Limb (tissue), 2 donors: ENCODE results near the gene CD69.

Experiments used
- DNase-seq, 2 donors: peaks; one replicate each; pipeline ENCODE4 v3.0.0-alpha.2; 2016; ENCODE audit errors: extremely low spot score in 2 of 2

Gene CD69

GRCh38 chr12:9760699-9761418, at the start of gene CD69:
CD69 (minus strand) TSS chr12:9760901; CDS start chr12:9760820, 81 bp downstream.
- no peak for DNase-seq

- DNase-seq = no peak
Measured at GRCh38 chr12:9809866-9810265, 49.2 kb upstream of the CD69 start.

DNA sequence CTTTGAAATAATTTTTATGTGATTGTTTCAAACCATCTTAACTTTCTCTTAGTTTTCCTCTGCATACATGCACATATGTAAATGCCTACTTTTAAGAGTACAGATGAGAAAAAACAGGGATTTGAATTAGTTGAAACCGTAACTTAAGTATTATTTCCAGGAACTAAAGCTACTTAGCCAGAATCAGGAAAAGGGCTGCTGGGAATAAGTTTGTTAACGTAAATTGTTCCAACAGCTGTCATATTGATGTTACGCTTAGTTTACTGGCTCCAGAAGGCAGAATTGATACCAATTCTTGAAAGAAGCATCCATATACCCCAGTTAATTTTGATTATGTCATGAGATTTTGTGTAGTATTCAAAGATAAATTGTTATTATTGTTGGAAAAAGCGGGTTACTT, 48.6 kb upstream of the CD69 start:
- DNase-seq = peak in 1 of 2 donors; percentile 51

DNA sequence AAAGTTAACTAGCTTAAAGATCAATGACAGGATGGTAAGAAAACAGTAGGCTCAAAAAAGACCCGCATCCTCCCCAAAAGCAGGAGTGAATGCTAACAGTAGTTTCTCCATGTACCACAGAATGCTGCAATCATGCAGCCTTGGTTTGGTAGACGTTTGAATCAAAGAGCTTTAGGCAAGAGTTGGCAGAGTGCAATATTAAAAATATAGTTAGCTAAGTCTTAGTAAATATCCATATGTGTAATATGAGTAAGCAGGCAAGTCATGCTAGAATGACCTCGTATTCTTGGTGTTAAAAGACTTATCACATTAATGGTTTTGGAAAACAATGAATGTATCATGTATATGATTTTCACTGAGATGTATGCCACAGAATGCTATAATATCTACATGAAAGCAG, 47.8 kb upstream of the CD69 start:
- no peak for DNase-seq

DNA sequence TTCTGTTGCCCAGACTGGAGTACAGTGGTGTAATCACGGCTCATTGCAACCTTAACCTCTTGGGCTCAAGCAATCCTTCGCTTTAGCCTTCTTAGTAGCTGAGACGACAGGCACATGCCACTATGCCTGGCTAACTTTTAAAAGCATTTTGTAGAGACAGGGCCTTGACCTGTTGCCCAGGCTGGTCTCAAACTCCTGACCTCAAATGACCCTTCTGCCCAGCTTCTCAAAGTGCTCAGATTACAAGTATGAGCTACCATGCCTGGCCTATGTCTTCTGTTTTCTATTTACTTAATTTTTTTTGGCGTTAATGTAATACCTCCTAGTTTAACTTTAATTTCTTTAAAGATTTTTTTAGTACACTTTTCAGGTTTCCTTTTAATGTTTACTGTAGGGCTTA, 46.0 kb upstream of the CD69 start:
- no peak for DNase-seq

DNA sequence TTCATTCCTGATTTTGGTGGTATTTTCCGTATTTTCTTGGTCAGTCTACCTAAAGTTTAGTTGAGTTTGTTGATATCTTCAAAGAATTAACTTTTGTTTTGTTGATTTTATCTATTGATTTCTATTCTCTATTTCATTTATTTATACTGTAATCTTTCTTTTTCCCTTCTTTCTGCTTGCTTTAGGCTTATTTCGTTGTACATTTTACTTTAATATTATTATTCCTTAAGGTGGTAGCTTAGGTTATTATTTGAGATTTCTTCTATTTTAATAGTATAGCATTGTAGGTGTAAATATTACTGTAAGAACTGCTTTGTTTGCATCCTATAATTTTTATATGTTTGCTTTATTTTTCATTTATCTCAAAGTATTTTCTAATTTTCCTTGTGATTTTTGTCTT, 45.2 kb upstream of the CD69 start:
- DNase-seq = no peak

DNA sequence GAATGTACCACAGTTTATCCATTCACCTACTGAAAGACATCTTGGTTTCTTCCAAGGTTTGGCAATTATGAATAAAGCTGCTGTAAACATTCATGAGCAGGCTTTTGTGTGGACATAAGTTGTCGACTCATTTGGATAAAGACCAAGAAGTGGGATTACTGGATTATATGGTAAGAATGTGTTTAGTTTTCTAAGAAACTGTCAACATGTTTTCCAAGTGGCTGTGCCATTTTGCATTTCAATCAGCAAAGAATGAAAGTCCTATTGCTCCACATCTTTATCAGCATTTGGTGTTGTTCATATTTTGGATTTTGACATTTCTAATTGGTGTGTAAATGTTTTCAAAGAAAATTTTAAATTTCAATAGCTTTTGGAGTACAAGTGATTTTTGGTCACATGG, 39.3 kb upstream of the CD69 start:
- DNase-seq = no peak

- no peak for DNase-seq
Measured at GRCh38 chr12:9797722-9798619, 37.3 kb upstream of the CD69 start.

- DNase-seq = no peak
Measured at GRCh38 chr12:9796971-9797370, 36.3 kb upstream of the CD69 start.

- DNase-seq = no peak
Measured at GRCh38 chr12:9796346-9796745, 35.6 kb upstream of the CD69 start.

DNA sequence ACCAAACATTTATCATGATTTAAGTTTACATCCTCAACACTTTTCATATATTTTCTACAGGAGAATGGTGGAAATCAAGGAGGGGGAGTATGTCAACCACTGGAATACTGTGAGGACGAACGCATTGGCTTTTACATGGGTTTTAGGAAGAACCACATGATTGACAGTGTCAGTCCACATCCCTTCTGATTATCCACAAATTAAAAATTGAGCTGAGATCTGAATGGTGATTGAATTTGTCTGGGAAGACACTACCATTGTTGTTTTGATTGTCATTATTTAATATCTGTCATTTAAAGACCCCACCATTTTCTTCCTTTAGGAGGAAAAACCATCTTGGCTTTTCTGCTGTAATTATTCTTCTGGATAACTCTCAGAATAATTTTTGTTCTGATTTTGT, 35.2 kb upstream of the CD69 start:
- DNase-seq = no peak

DNA sequence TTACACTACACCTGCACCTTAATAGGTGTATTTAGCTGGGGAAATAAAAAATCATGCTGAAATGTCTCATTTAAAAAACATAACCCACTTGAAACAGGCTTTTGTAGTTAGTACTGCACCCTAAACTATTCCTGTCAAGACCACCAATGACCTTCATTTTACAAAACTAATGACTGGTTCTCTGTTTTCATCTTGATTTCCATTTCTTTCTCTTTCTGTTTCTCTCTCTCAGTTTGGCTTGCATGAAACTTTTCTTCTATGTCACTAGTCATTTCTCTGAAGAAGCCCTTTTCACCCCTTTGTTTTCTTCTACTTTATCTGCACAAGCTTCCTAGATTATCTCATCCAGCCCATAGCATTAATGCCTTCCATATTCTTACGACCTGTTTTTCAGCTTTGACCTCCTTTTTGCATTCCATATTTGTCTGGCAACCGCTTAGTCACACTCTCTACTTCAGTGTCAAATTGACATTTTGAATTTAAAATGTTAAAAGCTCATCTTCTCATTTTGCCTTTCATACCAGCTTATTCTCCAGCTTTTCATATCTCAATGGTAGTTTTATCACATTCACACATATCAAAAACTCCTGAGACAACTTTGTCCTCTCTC, 33.9 kb upstream of the CD69 start:
- no peak for DNase-seq

- no peak for DNase-seq
Measured at GRCh38 chr12:9793779-9794395, 33.2 kb upstream of the CD69 start.

DNA sequence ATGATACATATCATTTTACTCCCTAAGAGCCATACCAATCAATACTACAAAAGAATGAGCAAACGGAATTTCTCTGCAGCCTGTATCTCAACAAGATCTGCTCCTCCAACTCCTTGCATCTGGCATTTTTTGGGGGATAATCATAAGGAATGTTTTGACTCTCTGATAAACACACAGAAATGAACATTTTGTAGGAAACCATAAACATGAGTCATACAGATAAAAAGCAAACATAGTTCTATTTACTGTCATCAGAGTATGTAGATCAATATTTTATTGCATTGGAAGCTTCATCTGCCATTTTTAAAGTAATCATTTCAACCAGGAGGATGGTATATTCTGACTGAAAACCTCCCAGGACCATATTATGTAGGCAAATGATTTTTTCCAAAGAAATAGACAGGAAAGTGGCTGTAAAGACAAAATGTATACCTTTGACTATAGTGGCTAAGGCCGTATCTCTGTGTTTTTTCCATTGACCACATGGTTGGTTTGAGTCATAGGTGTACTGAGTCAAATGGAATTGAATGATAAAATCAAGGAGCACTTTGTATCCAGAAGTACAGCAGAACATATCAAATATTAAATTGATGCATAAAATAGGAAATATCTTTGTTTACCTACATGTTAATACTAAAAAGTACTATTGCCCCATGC, 32.4 kb upstream of the CD69 start:
- no peak for DNase-seq

- no peak for DNase-seq
Measured at GRCh38 chr12:9792185-9792900, 31.6 kb upstream of the CD69 start.

GRCh38 chr12:9786726-9787717, 26.3 kb upstream of the CD69 start:
- no peak for DNase-seq

- DNase-seq = no peak
Measured at GRCh38 chr12:9784816-9785215, 24.1 kb upstream of the CD69 start.

GRCh38 chr12:9784326-9784725, 23.6 kb upstream of the CD69 start:
- no peak for DNase-seq

GRCh38 chr12:9782547-9783382, 22.1 kb upstream of the CD69 start:
- DNase-seq = no peak
